Loucy (cell line): ENCODE measurements around the gene TTLL5.

Experiments used
- H2AFZ ChIP-seq: fragments of 200-600 bp; sonication (generic); 2 replicates; pipeline ENCODE4 v1.6.0; 2016; ENCODE audit warnings: antibody characterized with exemption, mild to moderate bottlenecking, low read length, moderate library complexity
- H3F3A ChIP-seq: fragments of 200-600 bp; 2 replicates; pipeline ENCODE4 v1.6.0; 2016; ENCODE audit warnings: antibody characterized with exemption, low read depth, mild to moderate bottlenecking
- H3K27me3 ChIP-seq: fragments of 200-600 bp; sonication (generic); 2 replicates; pipeline ENCODE4 v1.6.1; 2014; ENCODE audit warnings: low read length, mild to moderate bottlenecking; ENCODE audit not compliant: insufficient read depth, poor library complexity, severe bottlenecking
- H3K36me3 ChIP-seq: fragments of 200-600 bp; sonication (generic); 2 replicates; pipeline ENCODE4 v1.6.1; 2016; ENCODE audit warnings: low read length; ENCODE audit not compliant: insufficient read depth
- H3K4me1 ChIP-seq: fragments of 200-600 bp; sonication (generic); 2 replicates; pipeline ENCODE4 v1.5.1; 2014; ENCODE audit warnings: low read length, mild to moderate bottlenecking; ENCODE audit not compliant: insufficient read depth, poor library complexity, severe bottlenecking
- H3K4me2 ChIP-seq: fragments of 200-600 bp; sonication (generic); 2 replicates; pipeline ENCODE4 v1.6.0; 2014; ENCODE audit warnings: antibody characterized with exemption, low read length, low read depth, mild to moderate bottlenecking; ENCODE audit not compliant: poor library complexity, severe bottlenecking
- H3K4me3 ChIP-seq: fragments of 200-600 bp; sonication (generic); 2 replicates; pipeline ENCODE4 v1.5.1; 2014; ENCODE audit warnings: low read length, mild to moderate bottlenecking, mixed read lengths; ENCODE audit not compliant: poor library complexity, severe bottlenecking
- H3K79me2 ChIP-seq: fragments of 200-600 bp; sonication (generic); 2 replicates; pipeline ENCODE4 v1.6.1; 2014; ENCODE audit warnings: low read length; ENCODE audit not compliant: insufficient read depth
- H3K9ac ChIP-seq: fragments of 200-600 bp; sonication (generic); 2 replicates; pipeline ENCODE4 v1.6.0; 2014; ENCODE audit warnings: mild to moderate bottlenecking, low read depth, low read length, moderate library complexity; ENCODE audit not compliant: poor library complexity, severe bottlenecking
- H3K9me2 ChIP-seq: fragments of 200-600 bp; sonication (generic); replicated peaks from 2 replicates; pipeline ENCODE4 v1.6.1; 2016; ENCODE audit warnings: low read depth, low read length, mixed read lengths
- H3K9me3 ChIP-seq: fragments of 200-600 bp; sonication (generic); 2 replicates; pipeline ENCODE4 v1.6.1; 2014; ENCODE audit warnings: mild to moderate bottlenecking, antibody characterized with exemption, low read length, low read depth; ENCODE audit not compliant: insufficient read depth
- H4K20me1 ChIP-seq: fragments of 200-600 bp; sonication (generic); 2 replicates; pipeline ENCODE4 v1.6.0; 2014; ENCODE audit warnings: antibody characterized with exemption, low read length, mild to moderate bottlenecking; ENCODE audit not compliant: insufficient read depth, poor library complexity, severe bottlenecking
- CTCF ChIP-seq: fragments of 200-600 bp; sonication (generic); conservative IDR thresholded peaks from 2 replicates; pipeline ENCODE4 v1.5.1; 2014; ENCODE audit warnings: mild to moderate bottlenecking, antibody characterized with exemption, low read length
- EZH2phosphoT487 ChIP-seq: fragments of 200-600 bp; IDR thresholded peaks from 2 replicates; pipeline ENCODE4 v1.6.1; 2018; ENCODE audit warnings: antibody characterized with exemption, mild to moderate bottlenecking, moderate library complexity, borderline replicate concordance

The TTLL5 gene

GRCh38 chr14:75752086-75752485 lies 91.0 kb downstream of the TTLL5 start:
- no peaks in the 10 kb centered on the region for H3F3A ChIP-seq
- no peak overlapping the region for H3K4me3 ChIP-seq
- 0 out of 2 replicates have a peak, but pooled peaks cover 4% of the 10 kb centered on the region for H3K9me2 ChIP-seq
- H2AFZ ChIP-seq: no peak overlapping the region
- no peaks in the 10 kb centered on the region for H3K4me1 ChIP-seq
- peaks cover 45% of the 10 kb centered on the region for H3K36me3 ChIP-seq
- no peaks in the 10 kb centered on the region for H3K27me3 ChIP-seq
- H3K9ac ChIP-seq: no peak overlapping the region
- peaks cover 5% of the 10 kb centered on the region; the same call in 1 of the 2 replicates for H3K9me3 ChIP-seq
- H3K79me2 ChIP-seq: no peaks in the 10 kb centered on the region
- no peak for TF ChIP-seq EZH2phosphoT487
- no peak for TF ChIP-seq CTCF
- no peak overlapping the region for H3K4me2 ChIP-seq
- H4K20me1 ChIP-seq: no peaks in the 10 kb centered on the region

GRCh38 chr14:75752907-75753594 lies 92.0 kb downstream of the TTLL5 start:
- H3K36me3 ChIP-seq: peaks cover 36% of the 10 kb centered on the region
- H3K79me2 ChIP-seq: no peaks in the 10 kb centered on the region
- no peak overlapping the region for H3K4me2 ChIP-seq
- no peaks in the 10 kb centered on the region for H4K20me1 ChIP-seq
- H3K27me3 ChIP-seq: no peaks in the 10 kb centered on the region
- TF ChIP-seq EZH2phosphoT487 (no peak), CTCF (no peak)
- H3K4me3 ChIP-seq: no peak overlapping the region
- H3K4me1 ChIP-seq: no peaks in the 10 kb centered on the region
- no peak overlapping the region for H2AFZ ChIP-seq
- H3K9me3 ChIP-seq: no peaks in the 10 kb centered on the region; the same call in 1 of the 2 replicates
- H3K9ac ChIP-seq: no peak overlapping the region
- H3F3A ChIP-seq: no peaks in the 10 kb centered on the region
- H3K9me2 ChIP-seq: 0 out of 2 replicates have a peak, but pooled peaks cover 4% of the 10 kb centered on the region

GRCh38 chr14:75753696-75754095 lies 92.7 kb downstream of the TTLL5 start:
- no peaks in the 10 kb centered on the region for H3K9me3 ChIP-seq
- no peak for TF ChIP-seq EZH2phosphoT487
- TF ChIP-seq CTCF: no peak
- no peaks in the 10 kb centered on the region for H4K20me1 ChIP-seq
- no peak overlapping the region for H3K4me2 ChIP-seq
- no peak overlapping the region for H3K4me3 ChIP-seq
- H3K27me3 ChIP-seq: no peaks in the 10 kb centered on the region
- no peak overlapping the region for H2AFZ ChIP-seq
- H3K79me2 ChIP-seq: no peaks in the 10 kb centered on the region
- H3K36me3 ChIP-seq: peaks cover 36% of the 10 kb centered on the region
- H3K9me2 ChIP-seq: no peaks in the 10 kb centered on the region
- H3K4me1 ChIP-seq: no peaks in the 10 kb centered on the region
- H3K9ac ChIP-seq: no peak overlapping the region
- no peaks in the 10 kb centered on the region for H3F3A ChIP-seq
